ENCODE data around the gene DPYD.

Gene DPYD

DNA sequence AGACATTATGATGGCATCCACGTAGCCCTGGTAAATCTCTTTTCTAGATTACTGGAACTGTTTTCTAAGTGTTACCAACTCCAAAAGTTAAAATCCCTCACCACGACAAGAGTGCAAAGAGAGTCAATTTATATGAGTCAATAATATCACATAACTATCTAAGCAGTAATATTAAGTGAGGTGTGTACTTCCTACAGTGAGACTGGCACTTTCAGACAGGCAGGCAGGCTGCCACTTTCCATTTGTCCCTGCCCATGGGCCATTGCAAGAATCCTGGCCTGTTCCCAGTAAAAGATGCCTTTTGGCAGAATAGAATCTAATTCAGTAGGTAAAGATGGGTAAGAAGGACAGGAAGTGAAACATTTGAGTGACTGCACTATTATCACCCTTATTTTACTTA, 843.6 kb downstream of the DPYD start:
- Histone ChIP-seq H2AK5ac (ENCODE audit: low read depth, low read length) (no peak overlapping the region), H3K4me3 (ENCODE audit: low read length in 2 of 2) (no peak overlapping the region), H3K14ac (ENCODE audit: low read length) (no peak overlapping the region), H3K9ac (ENCODE audit: low read depth, low read length, poor library complexity) (no peak overlapping the region), H2BK15ac (ENCODE audit: low read length) (no peak overlapping the region), H3K79me1 (ENCODE audit: low read depth, low read length) (no peaks in the 10 kb centered on the region), H2AFZ (ENCODE audit: low read length) (no peak overlapping the region), H2BK5ac (ENCODE audit: low read length) (no peak overlapping the region), H3K27ac (replicated peaks; ENCODE audit: low read length) (no peak overlapping the region), H3K9me3 (replicated peaks in 1 of 2; ENCODE audit: control insufficient read depth in 2 of 2, insufficient read depth in 1 of 2, low read depth in 1 of 2, low read length in 2 of 2) (no peaks in the 10 kb centered on the region), H4K91ac (ENCODE audit: low read depth, low read length, poor library complexity) (no peak overlapping the region), H3K4me2 (ENCODE audit: insufficient read depth, low read length, poor library complexity, severe bottlenecking) (no peak overlapping the region), H3K4ac (ENCODE audit: low read length) (no peak overlapping the region), H3K27me3 (ENCODE audit: control insufficient read depth in 3 of 3, insufficient read depth in 3 of 3, low read depth in 1 of 3, low read length in 3 of 3) (no peaks in the 10 kb centered on the region), H2BK12ac (ENCODE audit: low read length) (no peak overlapping the region), H3K23ac (ENCODE audit: low read depth, low read length, poor library complexity) (no peak overlapping the region), H2BK120ac (ENCODE audit: low read depth, low read length) (no peak overlapping the region), H3K18ac (ENCODE audit: low read length) (no peak overlapping the region), H4K8ac (ENCODE audit: low read depth, low read length) (no peak overlapping the region), H3K4me1 (ENCODE audit: control insufficient read depth in 2 of 2, insufficient read depth in 1 of 2, low read depth in 1 of 2, low read length in 2 of 2) (peaks cover 0 to 4% of the 10 kb centered on the region in 2 donors), H3K36me3 (replicated peaks in 1 of 2; ENCODE audit: control insufficient read depth in 2 of 2, insufficient read depth in 2 of 2, low read length in 2 of 2) (no peaks in the 10 kb centered on the region)
- no CpG with 5 or more reads among the region's 2 CpGs for WGBS, 2 donors (ENCODE audit: extremely low coverage in 2 of 2, insufficient read length in 2 of 2, insufficient replicate concordance in 1 of 2)
- DNase-seq (ENCODE audit: low spot score): no peak

DNA sequence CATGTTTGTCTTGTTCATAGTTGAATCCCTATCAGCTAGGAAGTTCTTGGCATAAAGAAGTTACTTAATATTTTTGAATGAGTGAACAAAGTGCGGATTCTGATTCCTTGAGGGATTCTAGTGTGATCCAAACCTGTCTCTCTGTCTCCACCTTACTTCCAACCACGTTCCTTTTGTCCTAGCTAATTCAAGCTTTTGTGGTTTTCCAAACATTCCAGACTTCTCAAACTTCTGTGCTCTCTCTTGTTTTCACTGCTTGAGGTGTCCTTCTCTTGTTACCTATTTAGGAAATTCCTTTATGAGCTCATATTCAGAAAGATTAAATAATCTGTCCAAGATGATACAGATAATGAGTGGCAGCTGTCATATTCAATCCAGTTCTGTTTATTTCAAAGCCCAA, 846.1 kb downstream of the DPYD start:
- WGBS, 2 donors (ENCODE audit: extremely low coverage in 2 of 2, insufficient read length in 2 of 2, insufficient replicate concordance in 1 of 2): no CpG with 5 or more reads among the region's 2 CpGs
- H2BK12ac ChIP-seq (ENCODE audit: low read length): no peak overlapping the region
- no peaks in the 10 kb centered on the region for H3K79me1 ChIP-seq (ENCODE audit: low read depth, low read length)

DNA sequence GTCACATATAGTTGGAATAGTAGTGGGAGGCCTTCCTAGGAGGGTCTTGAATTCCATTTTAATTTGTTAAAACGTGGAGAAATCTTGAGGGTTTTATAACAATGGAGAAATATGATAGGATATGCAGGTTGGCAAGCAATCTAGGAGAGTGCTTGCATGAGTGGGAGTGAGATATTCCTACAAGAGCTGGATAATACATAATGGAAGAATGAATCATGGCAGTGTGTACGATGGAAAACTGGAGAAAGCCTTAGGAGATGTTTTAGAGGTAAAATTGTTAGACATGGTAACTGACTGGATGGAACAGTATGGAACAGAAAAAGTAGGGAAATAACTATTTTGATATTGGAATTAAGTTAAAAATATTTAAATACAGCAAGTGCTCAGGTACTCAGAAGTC, 846.9 kb downstream of the DPYD start:
- WGBS, 2 donors (ENCODE audit: extremely low coverage in 2 of 2, insufficient read length in 2 of 2, insufficient replicate concordance in 1 of 2): no CpG with 5 or more reads among the region's 2 CpGs
- Histone ChIP-seq H3K14ac (ENCODE audit: low read length) (no peak overlapping the region), H3K9ac (ENCODE audit: low read depth, low read length, poor library complexity) (no peak overlapping the region), H2BK15ac (ENCODE audit: low read length) (no peak overlapping the region), H3K79me1 (ENCODE audit: low read depth, low read length) (no peaks in the 10 kb centered on the region), H2BK12ac (ENCODE audit: low read length) (no peak overlapping the region), H2AK5ac (ENCODE audit: low read depth, low read length) (no peak overlapping the region), H3K4me1 (ENCODE audit: control insufficient read depth in 2 of 2, insufficient read depth in 1 of 2, low read depth in 1 of 2, low read length in 2 of 2) (peaks cover 0 to 2% of the 10 kb centered on the region in 2 donors), H3K36me3 (replicated peaks in 1 of 2; ENCODE audit: control insufficient read depth in 2 of 2, insufficient read depth in 2 of 2, low read length in 2 of 2) (no peaks in the 10 kb centered on the region), H3K27me3 (ENCODE audit: control insufficient read depth in 3 of 3, insufficient read depth in 3 of 3, low read depth in 1 of 3, low read length in 3 of 3) (no peaks in the 10 kb centered on the region), H2AFZ (ENCODE audit: low read length) (no peak overlapping the region), H4K8ac (ENCODE audit: low read depth, low read length) (no peak overlapping the region), H3K4me3 (ENCODE audit: low read length in 2 of 2) (no peak overlapping the region), H2BK5ac (ENCODE audit: low read length) (no peak overlapping the region), H4K91ac (ENCODE audit: low read depth, low read length, poor library complexity) (no peak overlapping the region), H3K18ac (ENCODE audit: low read length) (no peak overlapping the region), H3K4ac (ENCODE audit: low read length) (no peak overlapping the region), H3K9me3 (replicated peaks in 1 of 2; ENCODE audit: control insufficient read depth in 2 of 2, insufficient read depth in 1 of 2, low read depth in 1 of 2, low read length in 2 of 2) (no peaks in the 10 kb centered on the region), H3K27ac (replicated peaks; ENCODE audit: low read length) (no peak overlapping the region), H2BK120ac (ENCODE audit: low read depth, low read length) (no peak overlapping the region), H3K23ac (ENCODE audit: low read depth, low read length, poor library complexity) (no peak overlapping the region), H3K4me2 (ENCODE audit: insufficient read depth, low read length, poor library complexity, severe bottlenecking) (no peak overlapping the region)
- DNase-seq (ENCODE audit: low spot score): no peak

More for the DNA sequence above, 846.1 kb downstream of the DPYD start:
- DNase-seq (ENCODE audit: low spot score): no peak
- no peak overlapping the region for H2BK15ac ChIP-seq (ENCODE audit: low read length)
- H4K8ac ChIP-seq (ENCODE audit: low read depth, low read length): no peak overlapping the region
- no peak overlapping the region for H2AFZ ChIP-seq (ENCODE audit: low read length)
- H3K18ac ChIP-seq (ENCODE audit: low read length): no peak overlapping the region
- no peak overlapping the region for H3K4me2 ChIP-seq (ENCODE audit: insufficient read depth, low read length, poor library complexity, severe bottlenecking)
- H3K9me3 ChIP-seq (replicated peaks in 1 of 2; ENCODE audit: control insufficient read depth in 2 of 2, insufficient read depth in 1 of 2, low read depth in 1 of 2, low read length in 2 of 2): no peaks in the 10 kb centered on the region
- no peaks in the 10 kb centered on the region for H3K27me3 ChIP-seq (ENCODE audit: control insufficient read depth in 3 of 3, insufficient read depth in 3 of 3, low read depth in 1 of 3, low read length in 3 of 3)
- no peak overlapping the region for H3K23ac ChIP-seq (ENCODE audit: low read depth, low read length, poor library complexity)
- no peak overlapping the region for H3K4ac ChIP-seq (ENCODE audit: low read length)
- no peak overlapping the region for H4K91ac ChIP-seq (ENCODE audit: low read depth, low read length, poor library complexity)
- no peak overlapping the region for H2AK5ac ChIP-seq (ENCODE audit: low read depth, low read length)
- no peak overlapping the region for H3K4me3 ChIP-seq (ENCODE audit: low read length in 2 of 2)
- no peak overlapping the region for H2BK120ac ChIP-seq (ENCODE audit: low read depth, low read length)
- no peak overlapping the region for H2BK5ac ChIP-seq (ENCODE audit: low read length)
- H3K9ac ChIP-seq (ENCODE audit: low read depth, low read length, poor library complexity): no peak overlapping the region
- H3K14ac ChIP-seq (ENCODE audit: low read length): no peak overlapping the region
- peaks cover 0 to 4% of the 10 kb centered on the region in 2 donors for H3K4me1 ChIP-seq (ENCODE audit: control insufficient read depth in 2 of 2, insufficient read depth in 1 of 2, low read depth in 1 of 2, low read length in 2 of 2)
- H3K36me3 ChIP-seq (replicated peaks in 1 of 2; ENCODE audit: control insufficient read depth in 2 of 2, insufficient read depth in 2 of 2, low read length in 2 of 2): no peaks in the 10 kb centered on the region
- no peak overlapping the region for H3K27ac ChIP-seq (replicated peaks; ENCODE audit: low read length)

DNA sequence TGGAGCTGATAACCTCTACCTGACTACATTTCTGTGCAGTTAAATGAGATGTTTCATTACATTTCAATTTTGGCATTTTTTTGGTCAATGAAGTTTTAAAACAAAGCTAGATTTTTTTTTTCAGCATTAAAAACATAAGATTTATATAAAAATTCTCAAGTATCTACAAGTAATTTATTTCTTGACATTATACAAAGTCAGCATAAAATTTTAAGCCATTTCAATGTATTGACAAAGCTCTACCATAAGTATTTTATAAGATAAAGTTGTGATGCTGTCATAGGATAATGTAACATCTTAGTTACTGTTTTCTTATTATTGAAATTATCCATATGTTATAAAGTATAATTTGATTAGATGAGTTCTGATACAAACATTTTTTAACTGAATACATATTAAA, 847.7 kb downstream of the DPYD start:
- no peaks in the 10 kb centered on the region for H3K4me1 ChIP-seq (ENCODE audit: control insufficient read depth in 2 of 2, insufficient read depth in 1 of 2, low read depth in 1 of 2, low read length in 2 of 2)
- no peak overlapping the region for H3K18ac ChIP-seq (ENCODE audit: low read length)
- H3K79me1 ChIP-seq (ENCODE audit: low read depth, low read length): no peaks in the 10 kb centered on the region
- DNase-seq (ENCODE audit: low spot score): no peak
- H3K36me3 ChIP-seq (replicated peaks in 1 of 2; ENCODE audit: control insufficient read depth in 2 of 2, insufficient read depth in 2 of 2, low read length in 2 of 2): no peaks in the 10 kb centered on the region
- no peak overlapping the region for H2BK120ac ChIP-seq (ENCODE audit: low read depth, low read length)
- H3K27ac ChIP-seq (replicated peaks; ENCODE audit: low read length): no peak overlapping the region
- H3K4me3 ChIP-seq (ENCODE audit: low read length in 2 of 2): no peak overlapping the region
- H3K23ac ChIP-seq (ENCODE audit: low read depth, low read length, poor library complexity): no peak overlapping the region
- H3K4ac ChIP-seq (ENCODE audit: low read length): no peak overlapping the region
- no peak overlapping the region for H2AK5ac ChIP-seq (ENCODE audit: low read depth, low read length)
- H3K27me3 ChIP-seq (ENCODE audit: control insufficient read depth in 3 of 3, insufficient read depth in 3 of 3, low read depth in 1 of 3, low read length in 3 of 3): no peaks in the 10 kb centered on the region
- H2BK15ac ChIP-seq (ENCODE audit: low read length): no peak overlapping the region
- H2BK5ac ChIP-seq (ENCODE audit: low read length): no peak overlapping the region
- no peak overlapping the region for H3K4me2 ChIP-seq (ENCODE audit: insufficient read depth, low read length, poor library complexity, severe bottlenecking)
- no peak overlapping the region for H2AFZ ChIP-seq (ENCODE audit: low read length)
- no peak overlapping the region for H3K14ac ChIP-seq (ENCODE audit: low read length)
- no peak overlapping the region for H4K91ac ChIP-seq (ENCODE audit: low read depth, low read length, poor library complexity)
- no peak overlapping the region for H2BK12ac ChIP-seq (ENCODE audit: low read length)
- no peaks in the 10 kb centered on the region for H3K9me3 ChIP-seq (replicated peaks in 1 of 2; ENCODE audit: control insufficient read depth in 2 of 2, insufficient read depth in 1 of 2, low read depth in 1 of 2, low read length in 2 of 2)
- no peak overlapping the region for H3K9ac ChIP-seq (ENCODE audit: low read depth, low read length, poor library complexity)
- no peak overlapping the region for H4K8ac ChIP-seq (ENCODE audit: low read depth, low read length)

All from neuronal stem cell (in vitro differentiated cells).